B cell (primary cell): Measurements from ENCODE around the gene ZC3H18. TPM values are rescaled to one million over a fixed set of nuclear protein-coding genes. Genes with fewer than 3 reads are reported as not detected.

Experiments
- ATAC-seq: fragments of 200-7000 bp; cut with Tn5 transposase; one replicate; pipeline ENCODE4 v1.10.0; 2021; ENCODE audit warnings: low read depth, mild to moderate bottlenecking, moderate number of reproducible peaks, moderate library complexity
- CTCF ChIA-PET: fragments of 350-600 bp; sonication (Branson Sonifier 250); formaldehyde crosslinking; loops from one replicate; lab custom pipeline; 2021; ENCODE audit warnings: antibody characterized with exemption, inconsistent platforms; lab: Charles Lee
- POLR2A ChIA-PET: fragments of 350-600 bp; sonication (Branson Sonifier 250); formaldehyde crosslinking; loops from one replicate; lab custom pipeline; 2021; ENCODE audit warnings: antibody characterized with exemption; lab: Charles Lee
- DNase-seq: peaks from one replicate; pipeline ENCODE4 v3.0.0; 2013
- H2AFZ ChIP-seq: 2 replicates; pipeline ENCODE4 v1.6.1; 2012; ENCODE audit warnings: mild to moderate bottlenecking, low read depth, low read length; ENCODE audit not compliant: insufficient read depth, poor library complexity, severe bottlenecking
- H3K27ac ChIP-seq, 2 donors: 1 replicate in 1 of 2; 2 replicates in 1 of 2; pipeline ENCODE4 v1.5.1; 2012 to 2013; ENCODE audit warnings: low read length in 2 of 2, mild to moderate bottlenecking in 2 of 2, moderate library complexity in 1 of 2
- H3K27me3 ChIP-seq, 4 experiments: fragments of 200-600 bp in 1 of 4; sonication (generic) in 1 of 4; replicated peaks in 1 of 4; 1 replicate in 2 of 4; 2 replicates in 2 of 4; pipeline versions ENCODE4 v1.6.1 to v1.7.0; 2013 to 2016; ENCODE audit warnings: low read length in 3 of 4, mild to moderate bottlenecking in 2 of 4, mixed read lengths in 1 of 4, moderate library complexity in 1 of 4; ENCODE audit not compliant: insufficient read depth in 4 of 4, control insufficient read depth in 3 of 4; ENCODE audit errors: control extremely low read depth in 1 of 4
- H3K36me3 ChIP-seq, 2 experiments: replicated peaks in 1 of 2; 1 replicate in 1 of 2; 2 replicates in 1 of 2; pipeline versions ENCODE4 v1.6.1 to v1.7.1; 2013; ENCODE audit warnings: low read length in 1 of 2; ENCODE audit not compliant: insufficient read depth in 2 of 2, control insufficient read depth in 1 of 2; ENCODE audit errors: control extremely low read depth in 1 of 2, extremely low read depth in 1 of 2
- H3K4me1 ChIP-seq, 2 donors: fragments of 200-600 bp in 1 of 2; sonication (generic) in 1 of 2; 1 replicate in 1 of 2; 2 replicates in 1 of 2; pipeline versions ENCODE4 v1.5.1 to v1.6.1; 2013 to 2017; ENCODE audit warnings: low read length in 2 of 2; ENCODE audit not compliant: control insufficient read depth in 2 of 2, insufficient read depth in 2 of 2
- H3K4me2 ChIP-seq: replicated peaks from 2 replicates; pipeline ENCODE3; 2012; ENCODE audit warnings: mild to moderate bottlenecking, low read depth, low read length; ENCODE audit not compliant: poor library complexity, severe bottlenecking
- H3K4me3 ChIP-seq, 5 experiments: fragments of 200-600 bp in 1 of 5; sonication (generic) in 1 of 5; 1 replicate in 3 of 5; 2 replicates in 2 of 5; pipeline versions ENCODE4 v1.5.1 to v1.7.0; 2011 to 2016; ENCODE audit warnings: low read length in 4 of 5, mild to moderate bottlenecking in 4 of 5, low read depth in 2 of 5, control low read depth in 1 of 5, moderate library complexity in 1 of 5; ENCODE audit not compliant: insufficient read depth in 1 of 5; ENCODE audit errors: control extremely low read depth in 1 of 5, extremely low read depth in 1 of 5
- H3K79me2 ChIP-seq: fragments of 200-600 bp; sonication (generic); one replicate; pipeline ENCODE4 v1.6.0; 2016; ENCODE audit warnings: low read length; ENCODE audit not compliant: control insufficient read depth, insufficient read depth
- H3K9ac ChIP-seq: fragments of 200-600 bp; sonication (generic); 2 replicates; pipeline ENCODE4 v1.6.1; 2017; ENCODE audit warnings: mild to moderate bottlenecking, low read length, moderate library complexity
- H3K9me3 ChIP-seq, 3 donors: one replicate each; pipeline versions ENCODE4 v1.6.1 to v1.7.1; 2013; ENCODE audit warnings: low read length in 2 of 3; ENCODE audit not compliant: control insufficient read depth in 2 of 3, insufficient read depth in 1 of 3; ENCODE audit errors: control extremely low read depth in 1 of 3
- H4K20me1 ChIP-seq: 2 replicates; pipeline ENCODE4 v1.6.0; 2012; ENCODE audit warnings: mild to moderate bottlenecking, low read length; ENCODE audit not compliant: insufficient read depth, control insufficient read depth, poor library complexity, severe bottlenecking
- H3K27ac Mint-ChIP-seq: one replicate; pipeline ENCODE4 v1.8.0; 2021; ENCODE audit warnings: mixed read lengths
- H3K27me3 Mint-ChIP-seq: one replicate; pipeline ENCODE4 v1.8.0; 2021; ENCODE audit warnings: mixed read lengths
- H3K4me1 Mint-ChIP-seq: one replicate; pipeline ENCODE4 v1.8.0; 2021; ENCODE audit warnings: mixed read lengths
- H3K4me3 Mint-ChIP-seq: one replicate; pipeline ENCODE4 v1.8.0; 2021; ENCODE audit warnings: mixed read lengths
- H3K9me3 Mint-ChIP-seq: one replicate; pipeline ENCODE4 v1.8.0; 2022; ENCODE audit warnings: mixed read lengths; ENCODE audit not compliant: insufficient read depth
- EZH2 ChIP-seq: IDR thresholded peaks from 2 replicates; pipeline ENCODE4 v1.6.1; 2012; ENCODE audit warnings: borderline replicate concordance, low read depth, mild to moderate bottlenecking, moderate library complexity, low read length; ENCODE audit not compliant: insufficient read depth, poor library complexity, severe bottlenecking
- WGBS: methylation state at CpG from one replicate; pipeline ENCODE4 v1.1.5; 2013; ENCODE audit warnings: missing lambda C conversion rate; ENCODE audit not compliant: insufficient coverage; 5-methylcytosine and 5-hydroxymethylcytosine counted together
- intact Hi-C: fragments of 100-400 bp; cut with micrococcal nuclease; formaldehyde crosslinking; loops from one replicate; pipeline ENCODE4 v1.10.0; 2022
- polyA plus RNA-seq: library from polyadenylated mRNA; depleted of rRNA; stranded (reverse); fragments of >200 nt; gene quantifications from 2 replicates; pipeline ENCODE4 v1.2.3, GENCODE V29; 2012
- total RNA-seq, 2 donors: library from RNA; stranded (reverse); fragments of 120-200 nt in 1 of 2; gene quantifications; 1 replicate in 1 of 2; 2 replicates in 1 of 2; pipeline versions ENCODE4 v1.2.3 to v1.2.4, GENCODE V29; 2013 to 2022
- TF ChIP-seq, protein P1 (sequence below): fragments of 200-600 bp; IDR thresholded peaks from one replicate; pipeline ENCODE4 v1.8.0; 2022; ENCODE audit warnings: antibody characterized with exemption, mild to moderate bottlenecking

Gene ZC3H18
- total and polyA plus RNA-seq, 2 donors (not counting 1 experiment from before 2014, with no cell fraction given), result 40.4 to 74.2 TPM

DNA sequence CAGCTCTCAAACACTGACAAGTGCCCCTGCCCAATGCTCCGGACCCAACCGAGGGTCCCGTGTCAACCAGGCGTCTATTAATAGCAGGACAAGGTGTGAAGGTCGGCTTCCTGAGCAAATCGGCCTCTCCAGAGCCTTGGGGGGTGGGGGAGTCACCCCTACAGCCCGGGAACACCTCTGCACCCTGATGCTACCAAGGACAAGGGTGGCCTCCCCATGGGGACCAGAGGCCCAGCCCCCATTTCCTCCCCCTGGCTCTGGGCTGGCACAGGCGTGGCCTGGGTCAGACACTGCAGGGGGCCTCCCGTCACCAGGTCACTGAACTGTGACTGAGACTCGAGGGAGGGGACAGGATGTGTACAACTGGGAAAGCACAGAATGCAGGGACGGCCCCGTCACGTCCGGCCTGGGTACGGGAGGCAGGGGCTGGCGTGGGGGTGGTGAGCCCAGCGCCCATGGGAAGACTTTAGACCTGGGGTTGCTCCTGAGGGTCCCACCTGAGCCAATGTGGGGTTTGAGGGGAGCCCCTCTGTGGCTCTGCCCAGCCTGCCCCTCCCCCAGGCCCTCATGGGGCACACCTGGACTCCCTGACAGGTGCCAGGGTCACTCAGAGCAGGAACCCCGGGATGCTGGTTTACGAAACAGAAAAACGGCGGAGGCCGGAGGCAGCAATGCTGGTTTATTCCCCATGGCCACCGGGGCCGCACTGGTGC lies 81.2 kb downstream of the ZC3H18 start:
- peaks cover 0 to 40% of the 10 kb centered on the region in 2 experiments for H3K36me3 ChIP-seq
- no peaks in the 10 kb centered on the region for H3K27me3 ChIP-seq
- peak overlapping the region; percentile 99 for H3K4me2 ChIP-seq
- Mint-ChIP-seq H3K27me3 (no peaks in the 10 kb centered on the region), H3K9me3 (no peaks in the 10 kb centered on the region), H3K4me1 (peaks cover 41% of the 10 kb centered on the region), H3K27ac (peak overlapping the region; percentile 98), H3K4me3 (peak overlapping the region; percentile 96)
- peak overlapping the region; percentile 58 to 98 (median 92) for H3K4me3 ChIP-seq
- 20% methylated on average over 19 of the region's 24 CpGs for WGBS
- intact Hi-C loops, result loop anchor here (1.0 kb wide), 9 partner anchors 12 to 520 kb away; partner anchors contain the start of genes CDH15, CTU2, IL17C and MVD
- TF ChIP-seq EZH2, result no peak
- TF ChIP-seq, protein P1, sequence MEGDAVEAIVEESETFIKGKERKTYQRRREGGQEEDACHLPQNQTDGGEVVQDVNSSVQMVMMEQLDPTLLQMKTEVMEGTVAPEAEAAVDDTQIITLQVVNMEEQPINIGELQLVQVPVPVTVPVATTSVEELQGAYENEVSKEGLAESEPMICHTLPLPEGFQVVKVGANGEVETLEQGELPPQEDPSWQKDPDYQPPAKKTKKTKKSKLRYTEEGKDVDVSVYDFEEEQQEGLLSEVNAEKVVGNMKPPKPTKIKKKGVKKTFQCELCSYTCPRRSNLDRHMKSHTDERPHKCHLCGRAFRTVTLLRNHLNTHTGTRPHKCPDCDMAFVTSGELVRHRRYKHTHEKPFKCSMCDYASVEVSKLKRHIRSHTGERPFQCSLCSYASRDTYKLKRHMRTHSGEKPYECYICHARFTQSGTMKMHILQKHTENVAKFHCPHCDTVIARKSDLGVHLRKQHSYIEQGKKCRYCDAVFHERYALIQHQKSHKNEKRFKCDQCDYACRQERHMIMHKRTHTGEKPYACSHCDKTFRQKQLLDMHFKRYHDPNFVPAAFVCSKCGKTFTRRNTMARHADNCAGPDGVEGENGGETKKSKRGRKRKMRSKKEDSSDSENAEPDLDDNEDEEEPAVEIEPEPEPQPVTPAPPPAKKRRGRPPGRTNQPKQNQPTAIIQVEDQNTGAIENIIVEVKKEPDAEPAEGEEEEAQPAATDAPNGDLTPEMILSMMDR, result no peak
- ChIA-PET POLR2A (interaction anchor here (0.6 to 3.4 kb wide), 7 partner anchors 11 to 152 kb away, joined by 3 to 32 read pairs (median 6); partner anchors contain the start of genes IL17C, MVD and ZC3H18), CTCF (interaction anchor here (1.4 to 2.9 kb wide), 3 partner anchors 18 to 164 kb away, joined by 3 to 6 read pairs (median 4); no protein-coding TSS in a partner anchor)
- peak overlapping the region; percentile 92 for H3K9ac ChIP-seq
- H2AFZ ChIP-seq, result peak overlapping the region; percentile 59
- DNase-seq (peak; percentile 93), ATAC-seq (peak; percentile 83)
- H3K27ac ChIP-seq, result peak overlapping the region; percentile 98 to 99
- no peaks in the 10 kb centered on the region for H3K9me3 ChIP-seq
- peaks cover 45 to 59% of the 10 kb centered on the region in 2 donors for H3K4me1 ChIP-seq
- peaks cover 49% of the 10 kb centered on the region for H4K20me1 ChIP-seq
- H3K79me2 ChIP-seq, result peaks cover 54% of the 10 kb centered on the region
